Activated CD4-positive, alpha-beta T cell treated with anti-CD3 and anti-CD28 coated beads, Interleukin-2, amount 50 U/mL, for 16 hours (primary cell): ENCODE data around the gene SYT3.
"Not testable (repeated sequence)": the region's sequence is repeated elsewhere in the genome, so short reads cannot be mapped to it uniquely, and the experiment has no call there.

Experiments used
- DNase-seq: peaks from one replicate; pipeline ENCODE4 v3.0.0-alpha.2; 2020

The SYT3 gene

GRCh38 chr19:50633973-50634372 lies 5.7 kb downstream of the SYT3 start:
- no peak for DNase-seq

GRCh38 chr19:50633359-50633758 lies 6.3 kb downstream of the SYT3 start:
- DNase-seq = no peak

- no peak for DNase-seq
Measured at GRCh38 chr19:50632151-50632835, 7.4 kb downstream of the SYT3 start.

GRCh38 chr19:50629801-50630200 lies 9.9 kb downstream of the SYT3 start:
- no peak for DNase-seq

- no peak for DNase-seq
Measured at GRCh38 chr19:50629194-50629593, 10.5 kb downstream of the SYT3 start.

- DNase-seq = no peak
Measured at GRCh38 chr19:50628551-50628950, 11.1 kb downstream of the SYT3 start.

- DNase-seq = no peak
Measured at GRCh38 chr19:50628146-50628545, 11.5 kb downstream of the SYT3 start.

GRCh38 chr19:50626795-50627194 lies 12.9 kb downstream of the SYT3 start:
- DNase-seq = no peak

GRCh38 chr19:50626011-50626410 lies 13.7 kb downstream of the SYT3 start:
- DNase-seq = no peak

GRCh38 chr19:50624949-50625600 lies 14.6 kb downstream of the SYT3 start:
- DNase-seq = no peak

- DNase-seq = not testable (repeated sequence)
Measured at GRCh38 chr19:50620394-50620906, 19.2 kb downstream of the SYT3 start.

- not testable (repeated sequence) for DNase-seq
Measured at GRCh38 chr19:50619184-50619583, 20.5 kb downstream of the SYT3 start.

- not testable (repeated sequence) for DNase-seq
Measured at GRCh38 chr19:50618379-50618778, 21.3 kb downstream of the SYT3 start.

GRCh38 chr19:50612504-50613404 lies 26.9 kb downstream of the SYT3 start:
- DNase-seq = not testable (repeated sequence)

GRCh38 chr19:50607874-50608785 lies 31.6 kb downstream of the SYT3 start:
- peak; percentile 92 for DNase-seq

- DNase-seq = no peak
Measured at GRCh38 chr19:50607388-50607787, 32.3 kb downstream of the SYT3 start.

- not testable (repeated sequence) for DNase-seq
Measured at GRCh38 chr19:50606059-50606836, 33.4 kb downstream of the SYT3 start.

- DNase-seq = not testable (repeated sequence)
Measured at GRCh38 chr19:50604264-50605073, 35.2 kb downstream of the SYT3 start.

GRCh38 chr19:50602935-50603334 lies 36.7 kb downstream of the SYT3 start:
- DNase-seq = no peak

GRCh38 chr19:50602496-50602895 lies 37.2 kb downstream of the SYT3 start:
- DNase-seq = no peak

GRCh38 chr19:50602089-50602422 lies 37.6 kb downstream of the SYT3 start:
- DNase-seq = no peak
